ENCODE measurements around the gene SRMS.

DNA sequence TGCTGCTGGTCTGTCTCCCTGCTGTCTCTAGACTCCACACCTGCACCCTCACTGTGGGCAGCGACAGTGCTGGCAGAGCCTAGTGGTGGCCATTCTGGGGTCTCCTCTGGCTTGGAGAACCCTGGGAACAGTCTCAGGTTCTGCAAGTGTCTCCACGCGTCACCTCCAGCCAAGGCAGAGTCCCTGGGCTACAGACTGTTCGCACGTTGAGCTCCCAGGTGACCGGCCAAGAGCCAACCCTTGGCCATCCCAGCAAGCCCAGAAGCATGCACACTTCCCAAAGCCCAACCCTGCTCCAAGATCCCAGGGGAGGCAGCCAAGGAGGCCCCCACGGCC lies 53.5 kb downstream of the SRMS start:
- no peak for TF ChIP-seq POLR2AphosphoS5 (IDR thresholded peaks at IDR 0.05)
- TF ChIP-seq, protein P1, sequence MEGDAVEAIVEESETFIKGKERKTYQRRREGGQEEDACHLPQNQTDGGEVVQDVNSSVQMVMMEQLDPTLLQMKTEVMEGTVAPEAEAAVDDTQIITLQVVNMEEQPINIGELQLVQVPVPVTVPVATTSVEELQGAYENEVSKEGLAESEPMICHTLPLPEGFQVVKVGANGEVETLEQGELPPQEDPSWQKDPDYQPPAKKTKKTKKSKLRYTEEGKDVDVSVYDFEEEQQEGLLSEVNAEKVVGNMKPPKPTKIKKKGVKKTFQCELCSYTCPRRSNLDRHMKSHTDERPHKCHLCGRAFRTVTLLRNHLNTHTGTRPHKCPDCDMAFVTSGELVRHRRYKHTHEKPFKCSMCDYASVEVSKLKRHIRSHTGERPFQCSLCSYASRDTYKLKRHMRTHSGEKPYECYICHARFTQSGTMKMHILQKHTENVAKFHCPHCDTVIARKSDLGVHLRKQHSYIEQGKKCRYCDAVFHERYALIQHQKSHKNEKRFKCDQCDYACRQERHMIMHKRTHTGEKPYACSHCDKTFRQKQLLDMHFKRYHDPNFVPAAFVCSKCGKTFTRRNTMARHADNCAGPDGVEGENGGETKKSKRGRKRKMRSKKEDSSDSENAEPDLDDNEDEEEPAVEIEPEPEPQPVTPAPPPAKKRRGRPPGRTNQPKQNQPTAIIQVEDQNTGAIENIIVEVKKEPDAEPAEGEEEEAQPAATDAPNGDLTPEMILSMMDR (IDR thresholded peaks at IDR 0.05), result no peak

All from gastroesophageal sphincter (tissue), 3 donors.